CD4-positive, alpha-beta T cell treated with Interleukin-17A for 4 hours (primary cell): ENCODE measurements around the gene MYO7B.

Experiments used
- DNase-seq: peaks from one replicate; pipeline ENCODE4 v3.0.0-alpha.2; 2020; ENCODE audit warnings: mixed read lengths

MYO7B gene

GRCh38 chr2:127535422-127535901 is at the start of gene MYO7B:
TSS of gene MYO7B (plus strand) at chr2:127535683. CDS start at chr2:127559723, 24,040 bp downstream.
- DNase-seq = no peak

DNA sequence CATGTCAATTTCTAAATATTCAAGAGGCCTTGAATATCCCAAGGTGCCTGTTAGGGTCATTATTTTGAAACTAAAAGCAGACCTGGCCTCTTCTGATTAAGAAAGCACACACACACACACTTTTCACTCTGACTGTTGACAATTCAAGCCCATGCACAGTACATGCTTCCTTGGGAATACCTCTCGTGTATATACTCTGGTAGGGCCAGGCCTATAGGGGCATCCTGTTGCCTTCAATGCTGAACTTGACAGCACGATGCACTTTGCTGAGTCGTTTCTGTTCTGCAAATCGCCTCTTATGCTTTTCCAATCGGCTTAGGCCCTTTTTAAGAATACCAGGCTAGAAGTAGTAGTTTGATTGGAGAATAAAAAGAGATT is 49.8 kb upstream of the MYO7B start:
- no peak for DNase-seq

GRCh38 chr2:127486247-127487058 is 49.0 kb upstream of the MYO7B start:
- no peak for DNase-seq

DNA sequence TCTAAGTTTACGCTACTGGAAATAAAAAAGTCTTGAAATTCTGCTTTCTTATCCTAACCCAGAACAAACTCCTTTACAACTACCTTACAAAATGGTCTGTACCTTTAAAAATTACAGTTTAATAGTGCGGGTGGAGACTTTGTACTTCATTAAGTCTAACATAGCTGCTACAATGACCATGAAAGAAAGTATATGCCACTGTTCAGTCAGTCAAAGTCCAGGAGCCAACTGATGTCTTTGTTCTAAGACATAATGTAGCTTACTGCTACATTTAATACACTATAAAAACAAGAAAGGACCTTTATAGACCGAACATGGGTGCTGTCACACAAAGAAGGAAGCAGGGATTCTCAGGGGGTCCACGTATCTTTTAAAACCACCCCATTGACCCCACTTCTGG is 45.2 kb upstream of the MYO7B start:
- no peak for DNase-seq

DNA sequence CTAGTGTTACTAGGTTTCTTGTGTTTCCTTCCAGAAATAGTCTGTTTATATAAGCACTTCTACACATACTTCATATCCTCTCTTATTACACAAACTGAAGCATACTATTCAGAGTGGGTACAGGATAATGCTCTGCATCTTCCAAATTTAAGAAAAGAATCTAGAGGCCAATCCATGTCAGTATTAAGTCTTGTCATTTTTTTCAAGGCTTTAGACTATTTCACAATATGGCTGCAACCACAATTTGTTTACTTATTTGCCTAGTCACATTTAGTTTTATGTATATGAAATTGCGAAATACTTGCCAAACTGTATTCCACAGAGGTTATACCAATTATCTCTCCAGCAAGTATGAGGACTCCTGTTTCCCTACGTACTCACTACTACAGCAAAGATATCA is 37.1 kb upstream of the MYO7B start:
- no peak for DNase-seq

DNA sequence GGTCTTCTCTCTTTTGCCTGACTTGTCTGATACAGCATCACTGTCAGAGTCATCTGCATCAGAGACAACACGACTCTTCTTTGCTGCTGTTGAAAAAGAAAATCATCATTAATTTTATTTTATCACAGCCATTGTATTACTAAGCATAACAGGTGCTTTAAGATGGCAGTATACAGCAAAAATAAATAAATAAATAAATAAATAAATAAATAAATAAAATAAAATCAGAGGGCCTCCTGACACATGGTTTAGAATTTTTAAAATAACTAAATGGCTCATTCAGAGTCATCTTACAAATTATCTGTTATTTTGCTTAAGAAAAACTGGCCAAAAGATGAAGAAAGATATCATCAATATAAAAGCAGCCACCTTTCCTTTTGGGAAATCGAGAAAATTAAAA is 32.0 kb upstream of the MYO7B start:
- DNase-seq = no peak

- DNase-seq = no peak
Observed at GRCh38 chr2:127504552-127505430, 30.7 kb upstream of the MYO7B start.

DNA sequence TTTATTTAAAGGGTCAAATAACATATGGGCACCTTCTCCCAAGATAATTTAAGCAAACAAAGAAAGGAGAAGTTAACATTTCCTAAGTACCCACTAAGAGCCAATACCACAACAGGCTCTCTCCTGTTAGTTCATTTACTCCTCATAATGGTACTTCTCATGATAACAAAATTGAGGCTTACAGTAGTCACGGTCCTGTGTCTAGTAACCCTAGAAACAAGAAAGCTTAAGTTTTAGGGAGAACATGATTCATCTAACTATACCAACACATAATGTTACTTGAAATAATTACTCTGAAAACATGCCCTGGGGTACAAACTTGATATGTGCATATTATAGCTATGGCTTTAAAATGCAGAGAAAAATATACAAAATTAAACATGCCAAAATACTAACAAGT is 29.0 kb upstream of the MYO7B start:
- no peak for DNase-seq

DNA sequence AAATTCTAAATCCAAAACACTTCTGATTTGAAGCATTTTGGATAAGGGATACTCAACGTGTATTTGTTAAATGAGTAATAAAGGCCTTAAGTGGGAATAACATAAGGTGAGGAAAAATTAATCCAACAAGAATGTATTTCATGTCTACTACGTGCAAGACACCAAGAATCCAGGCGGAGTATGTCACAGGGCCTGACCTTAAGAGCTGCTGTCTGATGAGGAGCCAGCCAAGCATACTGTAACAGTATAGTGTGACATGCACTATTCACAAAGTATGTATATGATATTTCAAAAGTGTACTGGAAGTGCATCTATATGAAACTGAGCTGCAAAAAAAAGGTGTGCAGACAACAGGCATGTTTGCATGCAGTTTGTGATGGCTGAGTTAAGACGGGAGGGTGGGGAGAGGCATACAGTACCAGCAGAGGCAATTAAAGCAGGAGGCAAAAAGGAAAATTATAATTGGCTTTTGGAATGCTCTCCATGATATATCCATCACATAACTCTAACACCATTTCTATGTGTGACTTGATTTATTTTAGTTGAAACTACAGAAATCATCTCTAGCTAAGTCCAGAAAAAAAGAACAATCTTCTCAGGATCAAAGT is 27.4 kb upstream of the MYO7B start:
- DNase-seq = no peak

GRCh38 chr2:127508631-127509034 is 26.9 kb upstream of the MYO7B start:
- DNase-seq = no peak

DNA sequence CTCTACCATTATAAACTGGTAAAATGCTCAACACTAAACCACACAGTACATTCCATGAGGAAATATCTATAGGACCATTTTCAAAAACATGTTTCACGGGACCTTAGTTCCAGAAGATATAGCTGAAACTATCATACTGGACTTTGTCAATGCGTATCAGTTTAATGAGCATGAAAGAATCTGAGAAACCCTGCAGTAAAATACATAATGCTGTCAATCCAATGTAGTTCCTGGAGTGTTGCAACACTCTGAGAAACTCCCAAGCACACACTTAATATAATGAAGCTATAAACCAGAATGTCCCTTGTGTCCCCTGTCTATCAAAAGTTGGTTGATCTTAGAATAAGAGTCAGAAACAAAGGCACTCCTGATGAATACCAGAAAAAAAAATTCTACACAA is 25.4 kb upstream of the MYO7B start:
- no peak for DNase-seq

DNA sequence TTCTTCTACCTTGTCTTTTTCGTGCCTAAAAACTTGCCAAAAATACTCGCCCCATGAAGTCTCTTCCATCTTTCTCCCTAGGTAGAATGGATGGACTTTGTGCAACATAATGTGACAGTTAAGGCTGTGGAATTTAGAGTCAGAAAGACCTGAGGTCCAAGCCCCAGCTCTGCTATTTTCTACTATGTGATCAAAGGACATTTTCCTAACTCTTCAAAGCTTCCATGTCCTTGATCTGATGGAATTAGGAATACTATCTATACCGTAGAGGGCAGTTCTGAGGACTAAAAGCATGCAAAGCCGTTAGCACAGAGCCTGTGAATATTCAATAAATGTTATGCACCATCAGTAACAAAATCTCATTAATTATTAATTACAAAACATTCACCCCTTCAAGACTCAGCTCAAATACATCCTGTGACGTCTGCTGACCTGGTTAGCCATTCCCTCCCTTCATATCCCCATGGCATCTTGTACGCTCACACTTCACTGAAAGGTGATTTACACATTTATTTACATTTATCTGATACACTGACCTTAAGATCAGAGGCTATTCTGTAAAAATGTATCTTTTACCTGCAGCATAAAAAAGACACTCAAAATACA is 24.3 kb upstream of the MYO7B start:
- no peak for DNase-seq

- DNase-seq = no peak
Observed at GRCh38 chr2:127511917-127512316, 23.6 kb upstream of the MYO7B start.

- DNase-seq = no peak
Observed at GRCh38 chr2:127512362-127512761, 23.1 kb upstream of the MYO7B start.

DNA sequence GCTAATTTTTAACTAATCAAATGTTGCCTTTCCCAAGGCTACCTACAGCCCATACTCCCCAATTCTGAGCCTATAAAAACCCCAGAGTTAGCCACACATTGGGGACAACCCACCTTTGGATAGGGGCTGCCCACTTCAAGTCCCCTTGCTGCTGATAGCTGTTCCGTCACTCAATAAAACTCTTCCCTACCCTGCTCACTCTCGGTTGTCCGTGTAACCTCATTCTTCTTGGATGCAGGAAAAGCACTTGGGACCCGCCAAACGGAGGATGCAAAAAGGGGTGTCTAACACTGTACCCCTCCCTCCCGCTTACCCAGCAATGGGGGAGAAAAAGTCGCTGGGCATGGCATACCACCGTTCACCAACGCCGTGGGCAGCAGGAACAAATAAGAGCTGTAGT is 21.4 kb upstream of the MYO7B start:
- DNase-seq = no peak

GRCh38 chr2:127514485-127514884 is 21.0 kb upstream of the MYO7B start:
- no peak for DNase-seq

DNA sequence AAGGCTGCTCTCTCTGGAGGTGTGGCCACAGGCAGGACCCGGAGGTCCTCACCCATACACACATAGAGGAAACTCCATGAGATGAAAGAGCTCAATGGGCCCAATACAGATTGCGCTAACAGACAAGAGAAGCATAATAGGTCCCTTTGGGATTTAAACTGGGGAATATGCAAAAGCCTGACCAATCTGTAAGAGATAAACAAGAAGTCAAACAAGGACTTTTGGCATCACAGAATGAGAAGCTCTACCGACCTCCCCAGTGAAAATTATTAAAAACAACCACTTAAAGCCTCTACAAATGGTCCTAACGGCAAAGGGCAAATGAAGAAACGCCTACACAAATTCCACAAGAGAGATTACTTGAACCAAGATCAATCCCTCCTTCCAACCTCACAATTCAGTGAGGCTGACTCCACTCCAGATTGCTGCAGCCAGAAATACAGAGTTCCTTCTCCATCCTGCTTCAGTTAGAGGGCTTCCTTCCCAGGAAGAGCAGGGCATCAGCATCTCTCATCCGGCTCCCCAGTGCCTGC is 20.0 kb upstream of the MYO7B start:
- no peak for DNase-seq

GRCh38 chr2:127516041-127516762 is 19.3 kb upstream of the MYO7B start:
- no peak for DNase-seq

DNA sequence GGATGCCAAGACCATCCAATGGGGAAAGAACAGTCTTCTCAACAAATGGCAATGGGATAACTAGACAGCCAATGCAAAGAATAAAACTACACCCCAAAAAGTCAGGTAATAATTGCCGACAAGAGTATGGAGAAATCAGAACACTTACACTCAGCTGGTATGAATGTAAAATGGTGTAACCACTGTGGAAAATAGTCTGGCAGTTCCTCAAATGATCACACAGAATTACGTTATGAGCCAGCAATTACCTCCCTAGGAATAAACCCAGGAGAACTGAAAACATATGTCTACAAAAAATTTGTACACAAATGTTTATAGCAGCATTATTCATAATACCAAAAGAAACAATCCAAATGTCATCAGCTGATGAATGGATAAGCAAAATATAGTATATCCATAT is 18.0 kb upstream of the MYO7B start:
- no peak for DNase-seq

DNA sequence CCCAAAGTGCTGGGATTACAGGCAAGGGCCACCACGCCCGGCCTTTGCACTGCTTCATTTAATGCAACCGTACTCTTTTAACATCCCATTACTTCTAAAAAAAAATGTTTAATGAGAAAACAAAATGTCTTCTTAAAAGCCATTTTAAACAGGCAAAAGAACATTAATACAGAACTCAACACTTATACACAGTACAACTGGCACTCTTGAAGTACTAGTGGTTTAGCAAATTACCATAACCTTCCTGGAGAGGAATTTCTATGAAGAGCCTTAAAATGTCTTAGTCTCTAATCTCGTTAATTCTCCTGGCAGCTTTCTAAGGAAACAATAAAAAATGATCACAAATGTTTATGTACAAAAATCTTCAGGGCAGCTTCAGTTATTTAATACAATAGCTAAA is 15.1 kb upstream of the MYO7B start:
- DNase-seq = no peak

DNA sequence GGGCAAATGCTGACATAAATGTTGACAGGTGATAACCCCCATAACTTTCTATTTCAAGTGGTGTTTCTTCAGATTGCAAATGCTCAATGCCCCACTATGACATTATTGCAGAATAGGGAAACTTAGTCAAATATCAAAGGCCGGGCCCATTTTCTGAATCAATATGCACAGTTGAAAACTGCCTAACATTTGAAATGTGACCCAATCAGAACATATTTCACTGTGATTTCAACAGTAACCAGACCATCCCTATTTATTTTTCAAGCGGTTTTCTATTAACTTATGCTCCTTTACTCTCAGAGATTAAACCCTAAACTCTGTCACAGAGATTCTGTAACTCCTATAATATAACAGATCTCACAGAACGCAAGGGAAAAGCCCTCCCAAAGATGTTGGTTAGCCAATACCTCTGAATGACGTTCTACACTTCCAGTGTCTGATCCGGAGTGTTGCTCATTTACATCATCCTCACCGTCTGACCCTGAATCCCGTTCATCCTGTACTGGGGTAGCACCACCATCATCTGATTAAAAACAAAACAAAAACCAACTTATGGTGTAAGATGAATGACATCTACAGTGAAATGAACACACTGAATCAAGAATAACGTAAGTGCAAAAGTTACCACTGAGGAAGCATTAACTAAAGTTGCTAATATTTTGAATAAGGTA is 12.1 kb upstream of the MYO7B start:
- no peak for DNase-seq
